Fibroblast of villous mesenchyme (primary cell): ENCODE results near the gene THSD4. TPM values are rescaled to one million over a fixed set of nuclear protein-coding genes. Genes with fewer than 3 reads are reported as not detected.

Experiments
- DNase-seq: peaks from one replicate; pipeline ENCODE4 v3.0.0-alpha.2; 2010; ENCODE audit warnings: low read depth
- H3K4me3 ChIP-seq: 2 replicates; pipeline ENCODE4 v1.5.1; 2011; ENCODE audit warnings: low read depth, mild to moderate bottlenecking, low read length
- total RNA-seq: library from RNA; depleted of rRNA; stranded (reverse); fragments of >200 nt; gene quantifications from 2 replicates; pipeline ENCODE4 v1.2.3, GENCODE V29; 2012
- TF ChIP-seq, protein P1 (sequence below): IDR thresholded peaks from 2 replicates; pipeline ENCODE4 v1.5.1; 2012; ENCODE audit warnings: low read depth, mild to moderate bottlenecking, low read length; ENCODE audit not compliant: insufficient read depth

Gene THSD4
- total RNA-seq, 1 donor = 76.4 TPM

DNA sequence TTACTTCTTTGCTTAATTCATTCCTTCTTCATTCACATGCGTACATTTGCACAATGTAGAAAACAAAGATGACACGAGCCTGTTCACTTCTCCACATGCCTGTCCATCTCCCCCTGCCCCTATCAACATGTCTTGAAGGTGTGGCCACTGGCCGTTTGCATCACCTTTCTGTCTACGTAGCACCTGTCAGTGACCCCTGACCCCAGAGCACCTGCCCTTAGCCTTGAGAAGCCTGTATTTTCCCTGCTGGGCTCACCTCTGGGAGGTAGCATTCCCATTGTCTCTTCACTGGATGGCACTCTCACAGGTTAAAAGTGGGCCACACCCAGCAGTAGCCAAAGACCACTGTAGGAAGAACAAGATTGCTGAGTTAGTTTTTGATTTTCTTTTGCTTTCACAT lies 234.1 kb downstream of the THSD4 start:
- TF ChIP-seq, protein P1, sequence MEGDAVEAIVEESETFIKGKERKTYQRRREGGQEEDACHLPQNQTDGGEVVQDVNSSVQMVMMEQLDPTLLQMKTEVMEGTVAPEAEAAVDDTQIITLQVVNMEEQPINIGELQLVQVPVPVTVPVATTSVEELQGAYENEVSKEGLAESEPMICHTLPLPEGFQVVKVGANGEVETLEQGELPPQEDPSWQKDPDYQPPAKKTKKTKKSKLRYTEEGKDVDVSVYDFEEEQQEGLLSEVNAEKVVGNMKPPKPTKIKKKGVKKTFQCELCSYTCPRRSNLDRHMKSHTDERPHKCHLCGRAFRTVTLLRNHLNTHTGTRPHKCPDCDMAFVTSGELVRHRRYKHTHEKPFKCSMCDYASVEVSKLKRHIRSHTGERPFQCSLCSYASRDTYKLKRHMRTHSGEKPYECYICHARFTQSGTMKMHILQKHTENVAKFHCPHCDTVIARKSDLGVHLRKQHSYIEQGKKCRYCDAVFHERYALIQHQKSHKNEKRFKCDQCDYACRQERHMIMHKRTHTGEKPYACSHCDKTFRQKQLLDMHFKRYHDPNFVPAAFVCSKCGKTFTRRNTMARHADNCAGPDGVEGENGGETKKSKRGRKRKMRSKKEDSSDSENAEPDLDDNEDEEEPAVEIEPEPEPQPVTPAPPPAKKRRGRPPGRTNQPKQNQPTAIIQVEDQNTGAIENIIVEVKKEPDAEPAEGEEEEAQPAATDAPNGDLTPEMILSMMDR = no peak
- DNase-seq = no peak
- no peak overlapping the region for H3K4me3 ChIP-seq

DNA sequence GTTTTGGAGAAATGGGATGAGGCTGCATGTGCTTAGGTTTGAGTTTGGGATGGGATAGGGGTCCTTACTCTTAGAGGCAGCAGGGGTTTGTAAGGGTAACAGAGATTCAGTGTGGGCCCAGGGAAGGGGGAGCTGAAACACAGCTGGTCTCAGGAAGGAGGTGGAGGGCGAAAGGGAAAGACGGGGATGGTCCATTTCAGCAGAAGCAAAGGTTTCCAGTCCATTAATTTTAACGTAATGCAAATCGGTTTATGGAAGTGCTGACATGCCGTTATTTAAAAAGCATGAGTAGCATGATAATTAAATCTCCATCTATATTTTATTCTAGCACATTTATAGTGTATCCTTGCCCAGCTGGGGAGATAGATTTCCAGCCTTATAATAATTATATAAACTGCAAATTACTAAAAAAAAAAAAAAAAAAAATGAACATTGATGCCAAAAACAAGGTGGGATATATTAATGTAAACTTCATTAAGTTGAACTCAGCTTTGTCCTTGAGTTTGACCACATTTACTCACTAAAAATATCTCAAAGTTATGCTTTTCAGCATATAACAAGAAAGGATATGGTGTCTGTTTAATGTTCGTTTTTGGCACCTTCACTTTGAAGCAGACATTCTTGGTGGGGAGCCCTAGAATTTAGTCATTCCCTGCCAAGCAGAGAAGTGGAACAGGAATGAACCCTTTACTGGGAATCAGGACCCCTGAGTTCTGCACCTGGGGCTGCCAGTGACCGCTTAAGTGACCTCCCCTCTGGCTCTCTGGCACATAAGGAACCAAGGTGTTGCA lies 234.7 kb downstream of the THSD4 start:
- no peak overlapping the region for H3K4me3 ChIP-seq
- TF ChIP-seq, protein P1 = no peak
- DNase-seq = no peak

- TF ChIP-seq, protein P1 = no peak
- DNase-seq = no peak
- H3K4me3 ChIP-seq = no peak overlapping the region
Observed at GRCh38 chr15:71350622-71351378, 235.5 kb downstream of the THSD4 start.

GRCh38 chr15:71352125-71352524 lies 236.9 kb downstream of the THSD4 start:
- TF ChIP-seq, protein P1 = no peak
- no peak for DNase-seq
- H3K4me3 ChIP-seq = no peak overlapping the region

- no peak for DNase-seq
- H3K4me3 ChIP-seq = no peak overlapping the region
- TF ChIP-seq, protein P1 = no peak
Observed at GRCh38 chr15:71352765-71353164, 237.5 kb downstream of the THSD4 start.

DNA sequence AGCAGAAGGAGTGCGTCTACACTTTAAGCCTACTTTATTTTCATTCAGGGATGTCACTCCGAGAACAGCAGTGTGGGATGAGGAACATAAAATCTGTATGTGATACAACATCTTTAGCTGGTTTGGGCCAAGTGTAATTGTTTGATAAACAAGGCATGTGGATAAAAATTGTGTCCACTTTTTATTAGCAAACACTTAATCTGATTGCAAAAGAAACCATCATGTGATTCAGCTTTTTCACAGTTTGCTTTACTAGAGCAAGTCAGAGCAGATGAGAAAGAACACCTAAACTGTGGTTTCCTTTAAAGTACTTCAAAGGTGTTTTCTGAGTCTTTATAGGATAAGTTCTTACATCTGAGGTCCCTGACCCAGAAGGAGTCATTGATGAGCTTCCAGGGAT lies 237.9 kb downstream of the THSD4 start:
- TF ChIP-seq, protein P1 = no peak
- DNase-seq = peak; percentile 84
- H3K4me3 ChIP-seq = no peak overlapping the region
